ENCODE measurements around the gene SMARCD3. TPM values are rescaled to one million over a fixed set of nuclear protein-coding genes. Genes with fewer than 3 reads are reported as not detected.

The SMARCD3 gene
- total RNA-seq, 4 donors from 2014 or later: 23.6 to 45.1 (median 39.8) TPM

DNA sequence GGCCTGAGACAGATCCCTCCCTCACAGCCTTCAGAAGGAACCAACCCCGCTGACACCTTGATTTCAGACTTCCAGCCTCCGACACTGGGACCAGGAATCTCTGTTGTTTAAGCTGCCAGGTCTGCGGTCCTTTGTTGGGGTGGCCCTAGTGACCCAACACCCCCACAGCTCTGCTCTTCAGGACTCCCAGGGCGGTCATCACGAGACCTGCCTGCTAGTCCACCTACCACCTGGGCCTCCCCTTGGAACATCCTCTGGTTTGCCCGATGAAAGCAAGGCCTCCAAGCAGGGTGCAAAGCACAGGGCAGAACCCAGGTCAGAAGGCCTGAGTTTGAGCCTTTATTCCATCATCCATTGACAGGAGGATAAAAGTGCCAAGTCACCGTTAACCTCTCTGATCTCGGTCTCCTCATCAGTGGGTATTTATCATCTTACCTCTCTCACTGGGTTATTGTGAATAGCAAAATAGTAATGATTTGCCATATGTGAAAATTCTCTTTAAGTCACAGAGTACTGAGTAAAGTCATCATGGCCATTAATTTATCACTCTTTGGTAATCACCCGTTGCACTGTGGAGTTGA, 16.9 kb upstream of the SMARCD3 start:
- Histone ChIP-seq H3K36me3 (peaks cover 0 to 17% of the 10 kb centered on the region in 2 donors), H3K4me1 (no peaks in the 10 kb centered on the region), H3K27ac (no peak overlapping the region), H3K4me3 (no peak overlapping the region), H3K9me3 (no peaks in the 10 kb centered on the region), H3K27me3 (no peaks in the 10 kb centered on the region)
- TF ChIP-seq POLR2A (IDR thresholded peaks at IDR 0.05) (no peak), CTCF (IDR thresholded peaks at IDR 0.05) (no peak), EP300 (IDR thresholded peaks at IDR 0.05) (no peak), POLR2AphosphoS5 (IDR thresholded peaks at IDR 0.05) (no peak)
- 82 to 86% methylated on average over 6 of the region's 9 CpGs for WGBS, 2 donors (ENCODE audit: low coverage in 1 of 2)
- no peak for ATAC-seq

- no peak for ATAC-seq
- TF ChIP-seq POLR2AphosphoS5 (IDR thresholded peaks at IDR 0.05) (no peak), EP300 (IDR thresholded peaks at IDR 0.05) (no peak), CTCF (IDR thresholded peaks at IDR 0.05) (no peak), POLR2A (IDR thresholded peaks at IDR 0.05) (no peak)
- Histone ChIP-seq H3K4me3 (no peak overlapping the region), H3K4me1 (no peaks in the 10 kb centered on the region), H3K9me3 (no peaks in the 10 kb centered on the region), H3K27me3 (no peaks in the 10 kb centered on the region), H3K27ac (no peak overlapping the region), H3K36me3 (peaks cover 0 to 14% of the 10 kb centered on the region in 2 donors)
- WGBS, 2 donors (ENCODE audit: low coverage in 1 of 2): no CpG with 5 or more reads among the region's 5 CpGs
Observed at GRCh38 chr7:151264615-151265014, 16.1 kb upstream of the SMARCD3 start.

DNA sequence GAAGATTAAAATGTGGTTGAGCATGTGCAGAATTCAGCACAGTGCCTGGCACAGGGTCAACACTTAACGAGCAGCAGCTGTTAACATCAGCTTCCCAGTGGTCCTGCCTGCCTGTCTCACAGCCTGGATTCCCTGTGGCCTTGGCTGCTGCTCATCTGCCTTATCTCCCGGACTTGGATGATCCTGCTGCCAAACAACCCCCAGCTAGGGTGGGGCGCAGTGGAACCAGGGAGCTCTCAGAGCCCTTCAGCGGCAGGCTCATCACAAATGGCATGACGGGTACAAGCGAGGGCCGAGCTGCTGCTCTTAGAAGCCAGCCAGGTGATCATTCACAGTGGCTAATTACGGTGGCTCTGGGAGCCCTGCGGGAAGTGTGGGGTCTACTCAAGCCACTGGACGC, 13.0 kb upstream of the SMARCD3 start:
- Histone ChIP-seq H3K27me3 (no peaks in the 10 kb centered on the region), H3K27ac (no peak overlapping the region), H3K4me3 (no peak overlapping the region), H3K36me3 (no peaks in the 10 kb centered on the region), H3K4me1 (no peaks in the 10 kb centered on the region), H3K9me3 (no peaks in the 10 kb centered on the region)
- WGBS, 2 donors (ENCODE audit: low coverage in 1 of 2): 7% methylated on average over 2 of the region's 10 CpGs; no CpG with 5 or more reads in 1 of the 2 donors
- TF ChIP-seq EP300 (IDR thresholded peaks at IDR 0.05) (no peak), CTCF (IDR thresholded peaks at IDR 0.05) (no peak), POLR2A (IDR thresholded peaks at IDR 0.05) (no peak), POLR2AphosphoS5 (IDR thresholded peaks at IDR 0.05) (no peak)
- ATAC-seq: no peak

DNA sequence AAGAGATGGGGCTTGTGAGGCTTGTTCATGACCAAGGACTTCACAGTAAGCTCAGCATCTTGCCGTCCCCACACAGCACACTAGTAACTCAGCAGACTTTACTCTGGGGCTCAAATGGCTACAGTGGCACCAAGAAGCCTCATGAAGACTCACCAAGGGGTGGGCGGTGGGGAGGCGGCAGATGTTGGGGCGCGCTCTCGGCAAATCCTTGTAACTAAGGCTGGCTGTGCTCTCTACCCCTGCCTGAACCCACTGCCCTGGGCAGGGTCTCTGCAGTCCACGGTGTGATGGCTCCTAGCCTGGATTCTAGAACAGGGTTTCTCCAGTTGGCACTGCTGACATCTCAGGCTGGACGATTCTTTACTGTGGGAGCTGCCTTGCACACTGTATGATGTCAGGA, 12.4 kb upstream of the SMARCD3 start:
- no peak overlapping the region for H3K4me3 ChIP-seq
- no peaks in the 10 kb centered on the region for H3K27me3 ChIP-seq
- ATAC-seq: no peak
- H3K36me3 ChIP-seq: no peaks in the 10 kb centered on the region
- 79% methylated on average over 4 of the region's 8 CpGs; no CpG with 5 or more reads in 1 of the 2 donors for WGBS, 2 donors (ENCODE audit: low coverage in 1 of 2)
- no peaks in the 10 kb centered on the region for H3K9me3 ChIP-seq
- H3K4me1 ChIP-seq: no peaks in the 10 kb centered on the region
- no peak overlapping the region for H3K27ac ChIP-seq
- TF ChIP-seq POLR2A (IDR thresholded peaks at IDR 0.05): no peak
- no peak for TF ChIP-seq EP300 (IDR thresholded peaks at IDR 0.05)
- no peak for TF ChIP-seq CTCF (IDR thresholded peaks at IDR 0.05)
- TF ChIP-seq POLR2AphosphoS5 (IDR thresholded peaks at IDR 0.05): no peak

GRCh38 chr7:151260471-151260870, 12.0 kb upstream of the SMARCD3 start:
- Histone ChIP-seq H3K4me1 (no peaks in the 10 kb centered on the region), H3K27ac (no peak overlapping the region), H3K9me3 (no peaks in the 10 kb centered on the region), H3K27me3 (no peaks in the 10 kb centered on the region), H3K4me3 (no peak overlapping the region), H3K36me3 (no peaks in the 10 kb centered on the region)
- TF ChIP-seq CTCF (IDR thresholded peaks at IDR 0.05): no peak
- no peak for TF ChIP-seq POLR2A (IDR thresholded peaks at IDR 0.05)
- TF ChIP-seq POLR2AphosphoS5 (IDR thresholded peaks at IDR 0.05): no peak
- TF ChIP-seq EP300 (IDR thresholded peaks at IDR 0.05): no peak
- WGBS, 2 donors (ENCODE audit: low coverage in 1 of 2): 91% methylated on average over 9 of the region's 11 CpGs; no CpG with 5 or more reads in 1 of the 2 donors
- no peak for ATAC-seq

Measured in gastroesophageal sphincter (tissue), 4 donors.